AG08395 (cell line): ENCODE data around the gene RAD54L.
"Not testable (repeated sequence)": the region's sequence is repeated elsewhere in the genome, so short reads cannot be mapped to it uniquely, and the experiment has no call there.

Experiments
- DNase-seq: peaks from one replicate; pipeline ENCODE4 v3.0.0; 2012; ENCODE audit warnings: mixed read lengths, low spot score

Gene RAD54L

GRCh38 chr1:46285730-46286477 is 38.3 kb downstream of the RAD54L start:
- DNase-seq: no peak

GRCh38 chr1:46288485-46289133 is 41.0 kb downstream of the RAD54L start:
- peak; percentile 72 for DNase-seq

- DNase-seq: no peak
These were observed 41.6 kb downstream of the RAD54L start for GRCh38 chr1:46289134-46289494.

GRCh38 chr1:46289976-46290375 is 42.4 kb downstream of the RAD54L start:
- DNase-seq: no peak

- no peak for DNase-seq
These were observed 47.7 kb downstream of the RAD54L start for GRCh38 chr1:46295306-46295705.

- DNase-seq: no peak
These were observed 50.8 kb downstream of the RAD54L start for GRCh38 chr1:46298387-46298786.

DNA sequence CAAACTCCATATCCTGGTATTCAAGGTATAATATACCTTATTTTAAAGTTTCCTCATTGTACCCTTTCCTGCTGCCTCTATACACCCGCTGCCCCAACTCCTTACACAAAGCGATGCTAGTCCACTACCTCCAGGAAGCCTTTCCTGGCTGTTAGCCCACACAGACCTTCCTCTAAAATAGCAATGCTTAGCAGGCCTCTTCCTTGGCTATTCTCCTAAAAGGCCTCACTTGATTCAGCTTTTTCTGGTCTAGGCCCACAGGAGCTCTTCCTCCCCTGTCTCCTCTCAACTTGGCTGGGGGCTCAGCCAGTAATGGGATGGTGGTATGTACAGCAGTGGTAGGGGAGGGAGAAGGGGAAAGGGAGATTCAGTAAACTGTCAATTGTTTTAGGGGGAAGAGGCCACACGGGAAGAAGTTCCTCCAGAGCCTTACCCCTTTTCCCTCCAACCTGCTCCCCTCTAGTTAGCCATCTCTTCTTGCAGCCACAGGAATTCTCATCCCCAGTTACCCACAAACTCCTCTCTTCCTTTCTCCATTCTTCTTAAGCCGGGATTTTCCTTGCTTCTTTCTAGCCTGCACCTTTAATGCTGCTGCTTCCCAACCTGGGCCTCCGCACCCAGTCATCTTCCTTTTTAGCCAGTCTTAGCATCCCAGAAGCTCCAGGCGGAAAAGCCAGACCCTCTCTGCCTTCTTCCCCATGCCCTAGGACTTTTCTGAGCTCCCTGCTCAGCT is 53.3 kb downstream of the RAD54L start:
- no peak for DNase-seq

DNA sequence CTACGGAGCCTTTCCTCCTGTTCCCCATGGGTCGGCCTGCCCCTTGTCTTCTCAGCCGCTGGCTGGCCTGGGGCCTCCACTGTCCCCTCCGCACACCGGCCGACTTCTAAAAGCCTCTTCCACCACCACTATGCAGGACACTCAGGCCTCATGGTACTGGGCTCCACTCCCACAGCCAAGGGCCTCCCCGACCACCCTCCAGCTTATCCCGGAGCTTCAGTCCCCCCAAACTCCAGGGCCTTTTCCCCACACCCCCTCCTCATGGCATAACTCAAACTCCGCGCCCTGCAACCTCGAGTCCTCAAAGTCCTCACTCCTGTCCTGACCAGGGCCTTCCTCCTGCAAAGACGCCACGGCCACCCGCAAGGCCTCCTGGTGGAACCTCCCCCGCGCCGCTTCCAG is 53.8 kb downstream of the RAD54L start:
- DNase-seq: peak; percentile 45

DNA sequence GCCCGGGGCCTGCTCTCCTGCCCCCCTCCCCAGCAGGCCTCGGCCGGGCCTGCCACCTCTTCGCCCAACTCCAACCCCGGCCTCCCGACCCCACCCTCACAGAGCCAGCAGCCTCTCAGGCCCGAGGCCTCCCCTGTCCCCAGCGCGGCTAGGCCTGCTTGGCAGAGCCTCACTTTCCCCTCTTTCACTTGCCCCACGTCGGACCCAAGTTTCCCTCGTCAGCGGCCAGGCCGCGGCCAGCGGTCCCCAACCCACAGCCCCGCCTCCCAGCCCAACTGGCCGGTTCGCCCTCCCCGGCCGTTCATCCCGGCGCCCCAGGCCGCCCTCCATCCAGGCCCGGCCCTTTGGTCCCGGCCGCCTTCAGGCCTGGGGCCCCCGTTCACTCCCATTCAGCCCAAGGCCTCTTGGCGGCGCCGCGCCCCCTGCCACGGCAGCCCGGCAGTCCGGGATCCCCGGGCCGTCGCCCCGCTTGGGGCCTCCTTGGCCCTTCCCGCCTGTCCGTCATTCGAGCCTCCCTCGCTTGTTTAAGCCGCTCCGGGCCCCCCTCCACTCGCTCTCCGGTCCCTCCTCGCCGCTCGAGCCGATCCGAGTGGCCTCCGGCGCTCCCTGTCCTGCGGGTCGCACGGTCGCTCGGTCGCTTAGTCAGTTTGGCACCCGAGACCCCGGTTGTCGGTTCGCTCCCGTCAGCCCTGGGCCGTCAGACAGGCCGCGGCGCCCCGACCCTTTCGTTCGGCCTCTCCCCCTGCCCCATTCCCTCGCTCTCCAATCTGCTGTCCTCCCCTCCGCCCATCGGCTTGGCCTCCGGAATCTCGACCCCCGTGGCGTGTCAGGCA is 54.5 kb downstream of the RAD54L start:
- peak; percentile 53 for DNase-seq

GRCh38 chr1:46302641-46303037 is 55.1 kb downstream of the RAD54L start:
- peak; percentile 30 for DNase-seq

- DNase-seq: peak; percentile 94
These were observed 55.7 kb downstream of the RAD54L start, which contains the start of the genes LRRC41 and UQCRH for GRCh38 chr1:46303038-46303871. LRRC41 (minus strand) TSS chr1:46303616; CDS start chr1:46303322, 294 bp downstream. UQCRH (plus strand) TSS chr1:46303698; CDS start chr1:46303767, 69 bp downstream.

DNA sequence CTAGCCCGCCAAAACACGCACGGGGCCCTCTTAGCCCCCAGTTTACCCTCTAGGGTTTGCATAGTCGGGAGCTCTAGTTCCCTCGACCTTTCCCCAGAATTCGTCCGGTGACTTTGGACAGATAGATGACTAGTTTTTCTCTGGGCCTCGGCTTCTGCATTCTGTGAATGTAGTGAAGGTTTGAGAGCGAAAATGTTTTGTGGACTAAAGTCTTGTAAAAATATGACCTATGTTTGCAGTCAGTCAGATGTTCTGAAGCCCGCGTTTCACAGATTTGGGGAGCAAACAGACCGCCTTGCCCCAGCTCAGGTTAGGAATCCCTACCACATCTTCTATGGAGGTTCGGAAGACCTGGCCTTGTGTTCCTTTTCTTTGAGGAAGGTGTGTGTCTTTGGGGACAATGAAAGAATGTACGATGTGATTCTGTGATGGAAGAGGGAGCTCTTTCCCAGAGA is 56.3 kb downstream of the RAD54L start:
- no peak for DNase-seq

- DNase-seq: no peak
These were observed 58.6 kb downstream of the RAD54L start for GRCh38 chr1:46306159-46306530.

DNA sequence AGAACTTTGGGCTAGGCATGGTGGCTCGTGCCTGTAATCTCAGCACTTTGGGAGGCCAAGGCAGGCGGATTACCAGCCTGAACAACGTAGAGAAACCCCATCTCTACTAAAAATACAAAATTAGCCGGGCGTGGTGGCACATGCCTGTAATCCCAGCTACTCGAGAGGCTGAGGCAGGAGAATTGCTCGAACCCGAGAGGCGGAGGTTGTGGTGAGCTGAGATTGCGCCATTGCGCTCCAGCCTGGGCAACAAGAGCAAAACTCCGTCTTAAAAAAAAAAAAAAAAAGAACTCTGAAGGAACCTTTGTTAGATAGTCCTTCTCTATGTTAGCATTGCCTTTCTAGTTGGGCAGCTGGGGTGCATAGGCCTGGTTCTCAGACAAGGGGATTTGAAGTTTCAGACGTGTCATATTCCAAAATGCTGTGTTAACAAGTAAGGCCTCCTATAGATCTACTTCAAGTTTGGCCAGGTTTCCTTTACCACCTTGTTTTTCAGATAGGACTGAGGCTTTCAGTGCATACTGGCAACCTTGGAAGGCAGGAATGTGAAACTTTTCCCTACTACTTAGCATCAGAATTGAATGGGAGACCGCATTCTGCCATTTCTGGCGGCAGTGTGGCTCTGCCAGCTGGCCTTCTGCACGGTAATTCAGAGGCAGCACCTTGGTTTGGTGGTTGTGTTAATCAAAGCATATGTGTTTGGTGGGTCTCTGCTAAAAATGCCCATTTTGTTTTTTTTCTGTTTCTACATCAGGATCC is 62.0 kb downstream of the RAD54L start:
- no peak for DNase-seq

DNA sequence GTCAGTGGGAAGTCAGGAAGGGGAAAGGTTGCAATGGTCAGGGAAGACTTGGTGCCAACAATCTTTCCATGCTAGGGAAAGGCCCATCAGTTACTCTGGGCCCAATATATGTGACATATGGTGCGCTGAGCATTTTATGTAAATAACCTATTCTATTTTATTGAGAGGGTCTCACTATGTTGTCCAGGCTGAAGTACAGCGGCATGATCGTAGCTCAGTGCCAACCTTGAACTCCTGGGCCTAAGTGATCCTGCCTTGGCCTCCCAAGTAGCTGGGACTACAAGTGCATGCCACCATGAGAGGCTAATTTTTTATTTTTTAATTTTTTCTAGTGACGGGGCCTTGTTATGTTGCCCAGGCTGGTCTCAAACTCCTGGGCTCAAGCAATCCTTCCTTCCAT is 62.8 kb downstream of the RAD54L start:
- DNase-seq: no peak

- peak; percentile 39 for DNase-seq
These were observed 68.3 kb downstream of the RAD54L start for GRCh38 chr1:46315669-46316403.

- no peak for DNase-seq
These were observed 69.8 kb downstream of the RAD54L start for GRCh38 chr1:46317323-46317722.

DNA sequence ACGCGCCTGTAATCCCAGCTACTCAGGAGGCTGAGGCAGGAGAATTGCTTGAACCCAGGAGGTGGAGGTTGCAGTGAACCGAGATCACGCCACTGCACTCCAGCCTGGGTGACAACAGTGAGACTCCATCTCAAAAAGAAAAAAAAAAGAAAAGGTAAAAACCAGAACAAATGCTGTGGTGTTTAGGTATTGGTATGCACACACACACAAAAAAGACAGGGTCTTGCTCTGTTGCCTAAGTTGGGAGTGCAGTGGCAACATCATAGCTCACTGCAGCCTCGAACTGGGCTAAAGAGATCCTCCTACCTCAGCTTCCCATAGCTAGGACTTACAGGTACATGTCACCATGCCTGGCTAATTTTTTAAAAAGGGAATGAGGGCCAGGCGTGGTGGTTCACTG is 71.7 kb downstream of the RAD54L start:
- not testable (repeated sequence) for DNase-seq
